ENCODE data around the gene KDM4B. TPM values are rescaled to one million over a fixed set of nuclear protein-coding genes. Genes with fewer than 3 reads are reported as not detected.
"Not testable (repeated sequence)": the region's sequence is repeated elsewhere in the genome, so short reads cannot be mapped to it uniquely, and the experiment has no call there.

KDM4B gene
- total RNA-seq, 2 donors from 2014 or later: 21.0 to 44.8 TPM

- not testable (repeated sequence) for H3K27ac Mint-ChIP-seq; DNase-seq (ENCODE audit: low spot score in 2 of 2); H3K36me3 Mint-ChIP-seq; H3K9me3 Mint-ChIP-seq; ATAC-seq
These were observed 196.2 kb downstream of the KDM4B start for GRCh38 chr19:5164845-5165696.

DNA sequence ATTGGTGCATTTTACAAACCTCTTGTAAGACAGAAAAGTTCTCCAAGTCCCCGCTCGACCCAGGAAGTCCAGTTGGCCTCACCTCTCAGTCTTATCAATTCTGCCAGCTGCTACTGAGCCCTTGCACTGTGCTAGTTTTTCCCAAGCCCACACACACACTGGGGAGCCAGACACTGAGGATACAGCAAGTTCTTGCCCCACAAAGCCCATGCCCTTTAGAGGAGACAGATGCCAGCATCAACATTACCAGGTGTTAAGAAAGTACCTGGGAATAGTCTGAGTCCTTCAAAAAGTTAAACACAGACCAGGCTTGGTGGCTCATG lies 196.7 kb downstream of the KDM4B start:
- no peak for ATAC-seq
- Mint-ChIP-seq H3K36me3 (no peaks in the 10 kb centered on the region), H3K9me3 (peaks cover 0 to 7% of the 10 kb centered on the region in 2 donors), H3K27ac (no peak overlapping the region)
- DNase-seq (ENCODE audit: low spot score in 2 of 2): no peak

GRCh38 chr19:5166262-5166661 lies 197.3 kb downstream of the KDM4B start:
- no peak overlapping the region for H3K27ac Mint-ChIP-seq
- H3K9me3 Mint-ChIP-seq: peaks cover 0 to 7% of the 10 kb centered on the region in 2 donors
- no peak for ATAC-seq
- no peaks in the 10 kb centered on the region for H3K36me3 Mint-ChIP-seq
- no peak for DNase-seq (ENCODE audit: low spot score in 2 of 2)

DNA sequence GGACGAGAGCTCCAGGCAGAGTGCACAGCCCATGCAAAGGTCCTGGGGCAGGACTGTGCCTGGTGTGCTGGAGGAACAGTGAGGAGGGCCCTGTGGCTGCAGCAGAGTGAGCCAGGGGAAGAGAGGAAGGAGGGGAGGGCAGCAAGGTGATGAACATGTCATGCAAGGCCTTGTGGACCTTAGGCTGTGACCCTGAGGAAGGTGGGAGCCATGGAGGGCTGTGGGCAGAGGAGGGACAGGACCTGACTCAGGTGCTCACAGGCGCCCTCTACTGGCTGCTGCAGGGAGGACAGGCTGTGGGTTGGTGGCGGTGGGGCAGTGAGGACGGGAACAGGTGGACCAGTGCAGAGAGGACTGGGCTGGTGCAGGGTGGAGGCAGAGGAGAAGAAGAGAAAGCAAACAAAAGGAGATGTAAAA lies 201.4 kb downstream of the KDM4B start:
- ATAC-seq (peak in 1 of 2 donors; percentile 61), DNase-seq (ENCODE audit: low spot score in 2 of 2) (peak; percentile 68 to 74)
- Mint-ChIP-seq H3K27ac (no peak overlapping the region), H3K36me3 (no peaks in the 10 kb centered on the region), H3K9me3 (peaks cover 0 to 7% of the 10 kb centered on the region in 2 donors)

GRCh38 chr19:5171711-5172110 lies 202.8 kb downstream of the KDM4B start:
- Mint-ChIP-seq H3K27ac (no peak overlapping the region), H3K9me3 (peaks cover 0 to 7% of the 10 kb centered on the region in 2 donors), H3K36me3 (no peaks in the 10 kb centered on the region)
- DNase-seq (ENCODE audit: low spot score in 2 of 2) (no peak), ATAC-seq (no peak)

DNA sequence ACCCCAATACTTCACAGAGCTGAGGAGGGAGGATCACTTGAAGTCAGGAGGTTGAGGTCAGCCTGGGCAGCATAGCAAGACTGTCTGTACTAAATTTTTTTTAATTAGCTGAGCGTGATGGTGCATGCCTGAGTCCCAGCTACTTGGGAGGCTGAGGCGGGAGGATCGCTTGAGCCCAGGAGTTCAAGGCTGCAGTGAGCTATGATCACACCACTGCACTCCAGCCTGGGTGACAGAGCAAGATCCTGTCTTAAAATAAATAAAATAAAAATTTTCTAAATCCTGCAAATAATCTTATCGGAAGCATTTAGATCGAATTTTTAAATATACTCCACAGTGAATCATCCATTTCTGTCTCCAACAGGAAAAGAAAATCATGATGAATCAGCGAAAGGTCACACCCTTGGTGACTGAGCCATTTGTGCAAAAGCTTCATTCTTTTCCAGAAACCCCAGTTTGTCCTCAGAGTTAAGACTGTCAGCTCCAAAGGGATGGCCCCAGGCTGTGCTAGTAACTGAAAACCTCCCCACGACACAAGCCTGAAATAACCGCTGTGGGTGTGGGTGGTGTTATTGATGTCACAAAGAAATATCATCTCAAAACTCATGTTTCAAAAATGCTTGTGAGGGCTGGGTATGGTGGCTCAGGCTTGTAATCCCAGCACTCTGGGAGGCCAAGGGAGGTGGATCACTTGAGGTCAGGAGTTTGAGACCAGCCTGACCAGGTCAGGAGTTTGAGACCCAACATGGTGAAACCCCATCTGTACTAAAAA lies 204.1 kb downstream of the KDM4B start:
- peak overlapping the region in 1 of 2 donors; percentile 41 for H3K27ac Mint-ChIP-seq
- DNase-seq (ENCODE audit: low spot score in 2 of 2) (no peak), ATAC-seq (peak in 1 of 2 donors; percentile 89)
- H3K36me3 Mint-ChIP-seq: no peaks in the 10 kb centered on the region
- peaks cover 0 to 7% of the 10 kb centered on the region in 2 donors for H3K9me3 Mint-ChIP-seq

- Mint-ChIP-seq H3K9me3 (peaks cover 0 to 7% of the 10 kb centered on the region in 2 donors), H3K36me3 (no peaks in the 10 kb centered on the region), H3K27ac (no peak overlapping the region)
- DNase-seq (ENCODE audit: low spot score in 2 of 2) (no peak), ATAC-seq (no peak)
These were observed 205.1 kb downstream of the KDM4B start for GRCh38 chr19:5173993-5174392.

- ATAC-seq: no peak
- no peaks in the 10 kb centered on the region for H3K9me3 Mint-ChIP-seq
- no peak for DNase-seq (ENCODE audit: low spot score in 2 of 2)
- no peak overlapping the region for H3K27ac Mint-ChIP-seq
- H3K36me3 Mint-ChIP-seq: no peaks in the 10 kb centered on the region
These were observed 209.0 kb downstream of the KDM4B start for GRCh38 chr19:5177745-5178450.

GRCh38 chr19:5178841-5179240 lies 209.9 kb downstream of the KDM4B start:
- ATAC-seq: no peak
- no peaks in the 10 kb centered on the region for H3K9me3 Mint-ChIP-seq
- DNase-seq (ENCODE audit: low spot score in 2 of 2): no peak
- H3K27ac Mint-ChIP-seq: no peak overlapping the region
- H3K36me3 Mint-ChIP-seq: no peaks in the 10 kb centered on the region

DNA sequence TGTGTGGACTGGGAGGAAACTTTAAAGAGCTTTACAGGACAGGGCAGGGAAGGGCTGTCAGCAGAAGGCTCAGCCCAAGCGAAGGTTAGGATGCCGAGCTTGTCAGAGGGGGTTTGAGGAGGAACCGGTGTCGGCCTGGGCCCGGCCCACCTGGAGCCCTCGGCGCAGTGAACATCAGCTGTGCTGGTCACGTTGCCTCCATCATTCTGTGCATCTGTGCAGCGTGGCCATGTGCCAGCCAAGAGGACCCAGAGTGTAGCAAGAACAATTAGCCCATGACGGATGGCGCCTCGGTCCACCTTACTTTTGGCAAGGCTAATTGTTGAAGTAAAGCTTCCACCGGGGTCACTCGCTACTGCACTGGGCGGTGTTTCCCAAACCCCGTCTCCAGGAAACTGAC lies 210.3 kb downstream of the KDM4B start:
- H3K27ac Mint-ChIP-seq: no peak overlapping the region
- DNase-seq (ENCODE audit: low spot score in 2 of 2): no peak
- H3K36me3 Mint-ChIP-seq: no peaks in the 10 kb centered on the region
- ATAC-seq: no peak
- no peaks in the 10 kb centered on the region for H3K9me3 Mint-ChIP-seq

- no peaks in the 10 kb centered on the region for H3K36me3 Mint-ChIP-seq
- DNase-seq (ENCODE audit: low spot score in 2 of 2) (no peak), ATAC-seq (no peak)
- H3K27ac Mint-ChIP-seq: no peak overlapping the region
- H3K9me3 Mint-ChIP-seq: no peaks in the 10 kb centered on the region
These were observed 212.4 kb downstream of the KDM4B start for GRCh38 chr19:5181329-5181728.

- DNase-seq (ENCODE audit: low spot score in 2 of 2): no peak
- no peak for ATAC-seq
- Mint-ChIP-seq H3K27ac (no peak overlapping the region), H3K36me3 (no peaks in the 10 kb centered on the region), H3K9me3 (no peaks in the 10 kb centered on the region)
These were observed 213.8 kb downstream of the KDM4B start for GRCh38 chr19:5182751-5183150.

DNA sequence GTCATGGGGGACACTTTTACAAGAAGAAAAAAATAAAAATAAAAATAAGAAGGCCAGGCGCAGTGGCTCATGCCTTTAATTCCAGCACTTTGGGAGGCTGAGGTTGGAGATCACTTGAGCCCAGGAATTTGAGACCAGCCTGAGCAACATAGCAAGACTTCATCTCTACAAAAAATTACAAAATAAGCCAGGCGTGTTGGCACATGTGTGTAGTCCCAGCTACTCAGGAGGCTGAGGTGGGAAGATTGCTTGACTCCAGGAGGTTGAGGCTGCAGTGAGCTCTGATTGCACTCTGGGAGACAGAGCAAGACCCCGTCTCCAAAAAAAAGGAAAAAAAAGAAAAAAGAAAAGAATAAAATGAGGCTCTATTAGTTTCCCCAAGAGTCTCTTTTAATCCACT lies 214.7 kb downstream of the KDM4B start:
- DNase-seq (ENCODE audit: low spot score in 2 of 2) (no peak), ATAC-seq (no peak)
- Mint-ChIP-seq H3K9me3 (no peaks in the 10 kb centered on the region), H3K27ac (no peak overlapping the region), H3K36me3 (no peaks in the 10 kb centered on the region)

- H3K36me3 Mint-ChIP-seq: no peaks in the 10 kb centered on the region
- H3K9me3 Mint-ChIP-seq: no peaks in the 10 kb centered on the region
- no peak overlapping the region for H3K27ac Mint-ChIP-seq
These were observed 216.0 kb downstream of the KDM4B start for GRCh38 chr19:5184930-5185329.

DNA sequence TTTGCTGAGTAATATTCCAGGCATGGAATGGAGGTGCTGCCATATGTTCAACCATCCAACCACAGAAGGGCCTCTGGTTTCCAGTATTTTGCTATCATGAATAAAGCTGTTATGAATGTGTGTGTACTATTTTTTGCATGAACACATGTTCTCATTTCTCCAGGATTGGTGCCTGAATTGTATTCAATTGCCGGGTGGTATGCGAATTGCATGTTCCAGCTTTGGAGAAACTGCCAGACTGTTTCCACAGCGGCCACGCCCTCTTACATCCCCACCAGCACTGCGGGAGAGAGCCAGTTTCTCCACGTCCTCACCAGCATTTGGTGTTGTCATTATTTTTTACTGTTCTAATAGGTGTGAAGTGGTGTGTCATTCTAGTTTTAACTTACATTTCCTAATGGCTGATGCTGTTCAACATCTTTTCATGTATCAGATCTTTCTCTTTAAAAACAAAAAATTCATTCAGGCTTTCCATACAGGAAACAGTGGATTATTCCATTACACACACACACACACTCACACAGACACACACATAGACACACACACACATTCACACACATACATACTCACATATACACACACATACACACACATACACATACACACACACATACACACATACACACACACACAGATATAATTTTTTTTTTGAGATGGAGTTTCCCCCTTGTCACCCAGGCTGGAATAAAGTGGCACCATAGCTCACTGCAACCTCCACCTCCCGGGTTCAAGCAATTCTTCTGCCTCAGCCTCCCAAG lies 217.6 kb downstream of the KDM4B start:
- H3K27ac Mint-ChIP-seq: no peak overlapping the region
- ATAC-seq (no peak), DNase-seq (ENCODE audit: low spot score in 2 of 2) (no peak)
- H3K36me3 Mint-ChIP-seq: no peaks in the 10 kb centered on the region
- no peaks in the 10 kb centered on the region for H3K9me3 Mint-ChIP-seq

More at GRCh38 chr19:5184930-5185329, 216.0 kb downstream of the KDM4B start:
- DNase-seq (ENCODE audit: low spot score in 2 of 2) (no peak), ATAC-seq (no peak)

DNA sequence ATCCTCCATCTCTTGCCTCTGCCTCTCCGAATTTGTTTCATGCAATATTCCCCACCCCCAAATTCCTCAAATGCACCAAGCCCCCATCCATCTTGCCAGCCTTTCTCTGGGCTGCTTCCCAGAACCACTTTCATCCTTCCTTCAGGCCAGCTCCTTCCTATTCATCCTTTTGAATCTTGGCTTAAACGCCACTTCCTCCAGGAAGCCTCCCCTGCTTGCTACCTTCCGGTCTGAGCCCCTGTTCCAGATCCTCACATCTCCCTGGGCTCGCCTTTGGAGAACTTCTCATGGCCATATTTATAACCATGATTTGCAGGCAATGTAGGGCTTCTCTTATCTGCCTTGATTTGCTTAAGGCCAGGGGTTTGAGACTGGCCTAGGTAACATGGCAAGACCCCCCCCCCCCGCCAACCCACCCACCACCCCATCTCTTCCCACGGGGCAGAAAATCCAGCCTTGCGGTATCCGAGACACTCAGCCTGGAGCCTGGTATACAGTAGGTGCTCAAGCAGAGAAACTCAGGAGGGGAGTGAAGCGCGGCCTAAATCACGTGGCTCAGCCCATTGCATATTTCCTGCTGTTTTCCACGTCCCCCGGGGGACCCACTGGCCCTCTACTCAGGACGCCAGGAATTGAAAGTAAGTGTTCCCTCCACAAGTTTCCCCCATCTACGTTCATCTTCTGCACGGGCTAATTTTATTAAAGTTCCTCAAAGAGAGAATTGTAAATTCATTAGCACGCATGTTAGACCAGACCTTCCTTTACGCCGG lies 219.8 kb downstream of the KDM4B start:
- Mint-ChIP-seq H3K36me3 (no peaks in the 10 kb centered on the region), H3K27ac (peak overlapping the region in 1 of 2 donors; percentile 68), H3K9me3 (no peaks in the 10 kb centered on the region)
- no peak for DNase-seq (ENCODE audit: low spot score in 2 of 2)
- no peak for ATAC-seq
